HEK293 (cell line): ENCODE measurements around the gene NFKB1.

ENCODE experiments used
- CTCF ChIA-PET: fragments of 350-600 bp; formaldehyde crosslinking; extraction: SDS; loops from one replicate; lab custom pipeline; 2021; ENCODE audit warnings: antibody characterized with exemption; lab: Yijun Ruan, JAX
- POLR2A ChIA-PET: fragments of 300-600 bp; formaldehyde crosslinking; extraction: SDS; loops from one replicate; lab custom pipeline; 2020; ENCODE audit warnings: antibody characterized with exemption, inconsistent platforms; lab: Yijun Ruan, JAX
- H3K27ac ChIP-seq: fragments of 200-500 bp; sonication (Bioruptor generic); 2 replicates; pipeline ENCODE4 v1.5.1; 2014; ENCODE audit warnings: low read depth, low read length, control low read depth, inconsistent platforms; ENCODE audit errors: extremely low read depth
- H3K36me3 ChIP-seq, 2 experiments: fragments of 200-500 bp in 1 of 2; sonication (Bioruptor generic) in 1 of 2; 1 replicate in 1 of 2; 2 replicates in 1 of 2; pipeline ENCODE4 v1.5.1; 2014 to 2017; ENCODE audit warnings: inconsistent platforms in 2 of 2, low read length in 2 of 2; ENCODE audit not compliant: control insufficient read depth in 2 of 2, insufficient read depth in 1 of 2
- H3K4me1 ChIP-seq: fragments of 200-500 bp; sonication (Bioruptor generic); 2 replicates; pipeline ENCODE4 v1.5.1; 2014; ENCODE audit warnings: mild to moderate bottlenecking, low read length, inconsistent platforms; ENCODE audit not compliant: control insufficient read depth, insufficient read depth
- H3K4me3 ChIP-seq: 2 replicates; pipeline ENCODE4 v1.5.1; 2011; ENCODE audit warnings: low read depth, mild to moderate bottlenecking, control low read depth, low read length, moderate library complexity
- H3K9me3 ChIP-seq: fragments of 200-500 bp; sonication (Bioruptor generic); 2 replicates; pipeline ENCODE4 v1.5.1; 2014; ENCODE audit warnings: low read depth, low read length, inconsistent platforms; ENCODE audit not compliant: control insufficient read depth, insufficient read depth
- GLI4 ChIP-seq: fragments of 450-650 bp; formaldehyde crosslinking; IDR thresholded peaks from 2 replicates; pipeline ENCODE4 v1.5.1; 2016; ENCODE audit warnings: missing biosample characterization, missing genetic modification characterization
- KLF16 ChIP-seq: fragments of 450-650 bp; formaldehyde crosslinking; IDR thresholded peaks from 2 replicates; pipeline ENCODE4 v1.5.1; 2017; ENCODE audit warnings: missing biosample characterization, missing genetic modification characterization
- ZNF114 ChIP-seq: fragments of 450-650 bp; formaldehyde crosslinking; IDR thresholded peaks from 2 replicates; pipeline ENCODE4 v1.5.0; 2017; ENCODE audit warnings: missing biosample characterization, missing genetic modification characterization
- ZNF155 ChIP-seq: fragments of 450-650 bp; formaldehyde crosslinking; IDR thresholded peaks from 2 replicates; pipeline ENCODE4 v1.5.1; 2016; ENCODE audit warnings: missing biosample characterization, missing genetic modification characterization
- ZNF510 ChIP-seq: fragments of 450-650 bp; formaldehyde crosslinking; IDR thresholded peaks from 2 replicates; pipeline ENCODE4 v1.5.1; 2018; ENCODE audit warnings: mild to moderate bottlenecking, missing genetic modification characterization, missing biosample characterization; ENCODE audit not compliant: insufficient replicate concordance
- ZNF530 ChIP-seq: fragments of 450-650 bp; formaldehyde crosslinking; IDR thresholded peaks from 2 replicates; pipeline ENCODE4 v1.5.1; 2016; ENCODE audit warnings: low read depth, missing biosample characterization, missing genetic modification characterization
- ZNF621 ChIP-seq: fragments of 450-650 bp; formaldehyde crosslinking; IDR thresholded peaks from 2 replicates; pipeline ENCODE4 v1.5.1; 2017; ENCODE audit warnings: missing biosample characterization, missing genetic modification characterization
- ZNF707 ChIP-seq: fragments of 450-650 bp; formaldehyde crosslinking; IDR thresholded peaks from 2 replicates; pipeline ENCODE4 v1.5.1; 2016; ENCODE audit warnings: missing biosample characterization, missing genetic modification characterization
- ZNF791 ChIP-seq: fragments of 450-650 bp; formaldehyde crosslinking; IDR thresholded peaks from 2 replicates; pipeline ENCODE4 v1.5.1; 2016; ENCODE audit warnings: missing biosample characterization, missing genetic modification characterization
- ZSCAN23 ChIP-seq: fragments of 450-650 bp; formaldehyde crosslinking; IDR thresholded peaks from 2 replicates; pipeline ENCODE4 v1.5.1; 2016; ENCODE audit warnings: missing biosample characterization, missing genetic modification characterization
- TF ChIP-seq, protein P1 (sequence below): fragments of 450-650 bp; formaldehyde crosslinking; conservative IDR thresholded peaks from 2 replicates; pipeline ENCODE4 v1.5.1; 2016; ENCODE audit warnings: low read depth, missing biosample characterization, missing genetic modification characterization
- TF ChIP-seq, protein P2 (sequence below): fragments of 450-650 bp; formaldehyde crosslinking; IDR thresholded peaks from 2 replicates; pipeline ENCODE4 v1.5.1; 2017; ENCODE audit warnings: missing biosample characterization, missing genetic modification characterization
- TF ChIP-seq, protein P3 (sequence below): fragments of 450-650 bp; formaldehyde crosslinking; IDR thresholded peaks from 2 replicates; pipeline ENCODE4 v1.5.1; 2016; ENCODE audit warnings: missing biosample characterization, missing genetic modification characterization
- TF ChIP-seq, protein P4 (sequence below): fragments of 450-650 bp; formaldehyde crosslinking; IDR thresholded peaks from 2 replicates; pipeline ENCODE4 v1.5.1; 2016; ENCODE audit warnings: missing biosample characterization, missing genetic modification characterization
- TF ChIP-seq, protein P5 (sequence below): fragments of 450-650 bp; formaldehyde crosslinking; IDR thresholded peaks from 2 replicates; pipeline ENCODE4 v1.5.1; 2016; ENCODE audit warnings: missing biosample characterization, missing genetic modification characterization, borderline replicate concordance

NFKB1 gene

DNA sequence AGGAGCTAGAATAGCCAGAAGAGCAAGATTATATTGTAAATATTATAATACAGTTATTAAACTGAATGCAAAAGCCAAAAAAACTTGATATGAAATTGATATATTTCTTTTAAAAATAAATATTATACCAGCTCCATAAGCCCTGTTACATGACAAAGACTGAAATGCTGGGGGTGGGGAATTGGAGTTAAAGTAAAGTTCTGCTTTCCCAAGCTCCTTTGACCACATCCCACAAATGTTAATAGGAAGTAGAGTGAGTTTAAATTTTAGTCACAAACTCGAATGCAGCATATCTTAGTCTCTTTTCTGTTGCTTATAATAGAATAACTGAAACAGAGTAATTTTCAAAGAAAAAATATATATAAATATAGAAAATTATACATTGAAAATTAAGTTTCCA lies 46.9 kb upstream of the NFKB1 start (continued):
- TF ChIP-seq, protein P1, sequence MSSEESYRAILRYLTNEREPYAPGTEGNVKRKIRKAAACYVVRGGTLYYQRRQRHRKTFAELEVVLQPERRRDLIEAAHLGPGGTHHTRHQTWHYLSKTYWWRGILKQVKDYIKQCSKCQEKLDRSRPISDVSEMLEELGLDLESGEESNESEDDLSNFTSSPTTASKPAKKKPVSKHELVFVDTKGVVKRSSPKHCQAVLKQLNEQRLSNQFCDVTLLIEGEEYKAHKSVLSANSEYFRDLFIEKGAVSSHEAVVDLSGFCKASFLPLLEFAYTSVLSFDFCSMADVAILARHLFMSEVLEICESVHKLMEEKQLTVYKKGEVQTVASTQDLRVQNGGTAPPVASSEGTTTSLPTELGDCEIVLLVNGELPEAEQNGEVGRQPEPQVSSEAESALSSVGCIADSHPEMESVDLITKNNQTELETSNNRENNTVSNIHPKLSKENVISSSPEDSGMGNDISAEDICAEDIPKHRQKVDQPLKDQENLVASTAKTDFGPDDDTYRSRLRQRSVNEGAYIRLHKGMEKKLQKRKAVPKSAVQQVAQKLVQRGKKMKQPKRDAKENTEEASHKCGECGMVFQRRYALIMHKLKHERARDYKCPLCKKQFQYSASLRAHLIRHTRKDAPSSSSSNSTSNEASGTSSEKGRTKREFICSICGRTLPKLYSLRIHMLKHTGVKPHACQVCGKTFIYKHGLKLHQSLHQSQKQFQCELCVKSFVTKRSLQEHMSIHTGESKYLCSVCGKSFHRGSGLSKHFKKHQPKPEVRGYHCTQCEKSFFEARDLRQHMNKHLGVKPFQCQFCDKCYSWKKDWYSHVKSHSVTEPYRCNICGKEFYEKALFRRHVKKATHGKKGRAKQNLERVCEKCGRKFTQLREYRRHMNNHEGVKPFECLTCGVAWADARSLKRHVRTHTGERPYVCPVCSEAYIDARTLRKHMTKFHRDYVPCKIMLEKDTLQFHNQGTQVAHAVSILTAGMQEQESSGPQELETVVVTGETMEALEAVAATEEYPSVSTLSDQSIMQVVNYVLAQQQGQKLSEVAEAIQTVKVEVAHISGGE = no peak
- no peak for TF ChIP-seq ZNF707
- TF ChIP-seq, protein P2, sequence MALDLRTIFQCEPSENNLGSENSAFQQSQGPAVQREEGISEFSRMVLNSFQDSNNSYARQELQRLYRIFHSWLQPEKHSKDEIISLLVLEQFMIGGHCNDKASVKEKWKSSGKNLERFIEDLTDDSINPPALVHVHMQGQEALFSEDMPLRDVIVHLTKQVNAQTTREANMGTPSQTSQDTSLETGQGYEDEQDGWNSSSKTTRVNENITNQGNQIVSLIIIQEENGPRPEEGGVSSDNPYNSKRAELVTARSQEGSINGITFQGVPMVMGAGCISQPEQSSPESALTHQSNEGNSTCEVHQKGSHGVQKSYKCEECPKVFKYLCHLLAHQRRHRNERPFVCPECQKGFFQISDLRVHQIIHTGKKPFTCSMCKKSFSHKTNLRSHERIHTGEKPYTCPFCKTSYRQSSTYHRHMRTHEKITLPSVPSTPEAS (tag by site-specific recombination) = no peak
- no peak for TF ChIP-seq GLI4 (tag by site-specific recombination)
- TF ChIP-seq KLF16 (tag by site-specific recombination) = no peak
- no peak for TF ChIP-seq ZNF114 (tag by site-specific recombination)

DNA sequence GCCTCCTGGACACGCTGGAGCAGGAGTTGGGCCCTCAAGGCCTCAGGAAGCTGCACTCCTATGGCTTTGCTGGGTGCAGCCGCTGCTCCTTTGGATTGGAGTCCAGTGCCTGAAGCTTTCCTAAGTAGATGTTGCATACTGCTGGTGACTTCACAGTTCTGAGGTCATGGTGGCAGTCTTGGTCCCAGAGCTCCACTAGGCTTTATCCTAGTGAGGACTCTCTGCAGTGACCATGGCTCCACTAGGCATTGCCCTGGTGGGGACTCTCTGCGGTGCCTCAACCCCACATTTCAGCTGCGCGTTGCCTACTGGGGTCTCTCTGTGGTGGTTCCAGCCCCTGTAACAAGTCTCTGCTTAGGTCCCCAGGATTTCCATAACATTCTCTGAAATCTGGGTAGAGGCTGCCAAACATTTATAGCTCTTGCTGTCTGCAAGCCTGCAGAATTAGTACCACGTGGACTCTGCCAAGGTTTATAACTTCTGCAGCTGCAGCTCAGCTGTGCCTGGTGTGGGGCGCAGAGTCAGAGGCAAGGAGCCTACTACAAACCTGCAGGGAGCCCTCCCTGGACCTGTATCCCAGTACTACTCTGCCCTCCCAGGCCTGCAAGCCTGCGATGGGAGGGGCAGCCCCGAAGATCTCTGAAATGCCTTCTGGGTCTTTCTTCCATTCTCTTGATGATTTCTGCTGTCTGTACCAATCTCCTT lies 46.0 kb upstream of the NFKB1 start:
- H3K36me3 ChIP-seq = no peaks in the 10 kb centered on the region
- no peak overlapping the region for H3K4me3 ChIP-seq
- no peak overlapping the region for H3K27ac ChIP-seq
- H3K9me3 ChIP-seq = no peaks in the 10 kb centered on the region
- no peak for TF ChIP-seq ZNF791 (tag by site-specific recombination)
- no peaks in the 10 kb centered on the region for H3K4me1 ChIP-seq
- ChIA-PET POLR2A (no interaction called here), CTCF (no interaction called here)

DNA sequence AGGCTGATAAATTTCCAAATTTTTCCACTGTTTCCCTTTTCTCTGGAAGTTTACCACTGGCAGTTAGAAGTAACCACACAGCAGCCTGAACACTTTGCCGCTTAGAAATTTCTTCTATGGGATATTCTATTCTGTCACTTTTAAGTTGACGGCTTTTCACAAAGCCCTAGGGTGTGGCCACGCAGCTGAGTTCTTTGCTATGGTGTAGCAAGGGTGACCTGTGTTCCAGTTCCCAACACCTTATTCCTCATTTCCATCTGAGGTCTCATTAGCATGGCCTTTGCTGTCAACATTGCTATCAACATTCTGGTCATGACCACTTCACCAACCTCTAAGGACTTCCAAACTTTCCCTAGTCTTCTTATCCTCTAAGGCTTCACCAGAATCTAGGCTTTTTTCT lies 45.4 kb upstream of the NFKB1 start:
- Histone ChIP-seq H3K4me3 (no peak overlapping the region), H3K9me3 (no peaks in the 10 kb centered on the region), H3K4me1 (no peaks in the 10 kb centered on the region), H3K36me3 (no peaks in the 10 kb centered on the region), H3K27ac (no peak overlapping the region)
- CTCF ChIA-PET = no interaction called here
- POLR2A ChIA-PET = no interaction called here
- TF ChIP-seq ZNF621 (tag by site-specific recombination) (no peak), ZNF510 (tag by site-specific recombination) (no peak), ZNF155 (no peak), ZNF530 (tag by site-specific recombination) (no peak), ZSCAN23 (tag by site-specific recombination) (no peak)
- TF ChIP-seq, protein P3, sequence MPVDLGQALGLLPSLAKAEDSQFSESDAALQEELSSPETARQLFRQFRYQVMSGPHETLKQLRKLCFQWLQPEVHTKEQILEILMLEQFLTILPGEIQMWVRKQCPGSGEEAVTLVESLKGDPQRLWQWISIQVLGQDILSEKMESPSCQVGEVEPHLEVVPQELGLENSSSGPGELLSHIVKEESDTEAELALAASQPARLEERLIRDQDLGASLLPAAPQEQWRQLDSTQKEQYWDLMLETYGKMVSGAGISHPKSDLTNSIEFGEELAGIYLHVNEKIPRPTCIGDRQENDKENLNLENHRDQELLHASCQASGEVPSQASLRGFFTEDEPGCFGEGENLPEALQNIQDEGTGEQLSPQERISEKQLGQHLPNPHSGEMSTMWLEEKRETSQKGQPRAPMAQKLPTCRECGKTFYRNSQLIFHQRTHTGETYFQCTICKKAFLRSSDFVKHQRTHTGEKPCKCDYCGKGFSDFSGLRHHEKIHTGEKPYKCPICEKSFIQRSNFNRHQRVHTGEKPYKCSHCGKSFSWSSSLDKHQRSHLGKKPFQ (tag by site-specific recombination) = no peak
- TF ChIP-seq, protein P4, sequence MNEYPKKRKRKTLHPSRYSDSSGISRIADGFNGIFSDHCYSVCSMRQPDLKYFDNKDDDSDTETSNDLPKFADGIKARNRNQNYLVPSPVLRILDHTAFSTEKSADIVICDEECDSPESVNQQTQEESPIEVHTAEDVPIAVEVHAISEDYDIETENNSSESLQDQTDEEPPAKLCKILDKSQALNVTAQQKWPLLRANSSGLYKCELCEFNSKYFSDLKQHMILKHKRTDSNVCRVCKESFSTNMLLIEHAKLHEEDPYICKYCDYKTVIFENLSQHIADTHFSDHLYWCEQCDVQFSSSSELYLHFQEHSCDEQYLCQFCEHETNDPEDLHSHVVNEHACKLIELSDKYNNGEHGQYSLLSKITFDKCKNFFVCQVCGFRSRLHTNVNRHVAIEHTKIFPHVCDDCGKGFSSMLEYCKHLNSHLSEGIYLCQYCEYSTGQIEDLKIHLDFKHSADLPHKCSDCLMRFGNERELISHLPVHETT (tag by site-specific recombination) = no peak
- TF ChIP-seq, protein P5, sequence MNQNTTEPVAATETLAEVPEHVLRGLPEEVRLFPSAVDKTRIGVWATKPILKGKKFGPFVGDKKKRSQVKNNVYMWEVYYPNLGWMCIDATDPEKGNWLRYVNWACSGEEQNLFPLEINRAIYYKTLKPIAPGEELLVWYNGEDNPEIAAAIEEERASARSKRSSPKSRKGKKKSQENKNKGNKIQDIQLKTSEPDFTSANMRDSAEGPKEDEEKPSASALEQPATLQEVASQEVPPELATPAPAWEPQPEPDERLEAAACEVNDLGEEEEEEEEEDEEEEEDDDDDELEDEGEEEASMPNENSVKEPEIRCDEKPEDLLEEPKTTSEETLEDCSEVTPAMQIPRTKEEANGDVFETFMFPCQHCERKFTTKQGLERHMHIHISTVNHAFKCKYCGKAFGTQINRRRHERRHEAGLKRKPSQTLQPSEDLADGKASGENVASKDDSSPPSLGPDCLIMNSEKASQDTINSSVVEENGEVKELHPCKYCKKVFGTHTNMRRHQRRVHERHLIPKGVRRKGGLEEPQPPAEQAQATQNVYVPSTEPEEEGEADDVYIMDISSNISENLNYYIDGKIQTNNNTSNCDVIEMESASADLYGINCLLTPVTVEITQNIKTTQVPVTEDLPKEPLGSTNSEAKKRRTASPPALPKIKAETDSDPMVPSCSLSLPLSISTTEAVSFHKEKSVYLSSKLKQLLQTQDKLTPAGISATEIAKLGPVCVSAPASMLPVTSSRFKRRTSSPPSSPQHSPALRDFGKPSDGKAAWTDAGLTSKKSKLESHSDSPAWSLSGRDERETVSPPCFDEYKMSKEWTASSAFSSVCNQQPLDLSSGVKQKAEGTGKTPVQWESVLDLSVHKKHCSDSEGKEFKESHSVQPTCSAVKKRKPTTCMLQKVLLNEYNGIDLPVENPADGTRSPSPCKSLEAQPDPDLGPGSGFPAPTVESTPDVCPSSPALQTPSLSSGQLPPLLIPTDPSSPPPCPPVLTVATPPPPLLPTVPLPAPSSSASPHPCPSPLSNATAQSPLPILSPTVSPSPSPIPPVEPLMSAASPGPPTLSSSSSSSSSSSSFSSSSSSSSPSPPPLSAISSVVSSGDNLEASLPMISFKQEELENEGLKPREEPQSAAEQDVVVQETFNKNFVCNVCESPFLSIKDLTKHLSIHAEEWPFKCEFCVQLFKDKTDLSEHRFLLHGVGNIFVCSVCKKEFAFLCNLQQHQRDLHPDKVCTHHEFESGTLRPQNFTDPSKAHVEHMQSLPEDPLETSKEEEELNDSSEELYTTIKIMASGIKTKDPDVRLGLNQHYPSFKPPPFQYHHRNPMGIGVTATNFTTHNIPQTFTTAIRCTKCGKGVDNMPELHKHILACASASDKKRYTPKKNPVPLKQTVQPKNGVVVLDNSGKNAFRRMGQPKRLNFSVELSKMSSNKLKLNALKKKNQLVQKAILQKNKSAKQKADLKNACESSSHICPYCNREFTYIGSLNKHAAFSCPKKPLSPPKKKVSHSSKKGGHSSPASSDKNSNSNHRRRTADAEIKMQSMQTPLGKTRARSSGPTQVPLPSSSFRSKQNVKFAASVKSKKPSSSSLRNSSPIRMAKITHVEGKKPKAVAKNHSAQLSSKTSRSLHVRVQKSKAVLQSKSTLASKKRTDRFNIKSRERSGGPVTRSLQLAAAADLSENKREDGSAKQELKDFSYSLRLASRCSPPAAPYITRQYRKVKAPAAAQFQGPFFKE (tag by site-specific recombination) = no peak
